Measurements from ENCODE around the gene SLC35C1. TPM values are rescaled to one million over a fixed set of nuclear protein-coding genes. Genes with fewer than 3 reads are reported as not detected.

SLC35C1 gene
- total and polyA plus RNA-seq, 2 of the 13 experiments (the other 11 are each of a cell fraction or from before 2014, with no cell fraction given) = 2.9 to 7.0 TPM

DNA sequence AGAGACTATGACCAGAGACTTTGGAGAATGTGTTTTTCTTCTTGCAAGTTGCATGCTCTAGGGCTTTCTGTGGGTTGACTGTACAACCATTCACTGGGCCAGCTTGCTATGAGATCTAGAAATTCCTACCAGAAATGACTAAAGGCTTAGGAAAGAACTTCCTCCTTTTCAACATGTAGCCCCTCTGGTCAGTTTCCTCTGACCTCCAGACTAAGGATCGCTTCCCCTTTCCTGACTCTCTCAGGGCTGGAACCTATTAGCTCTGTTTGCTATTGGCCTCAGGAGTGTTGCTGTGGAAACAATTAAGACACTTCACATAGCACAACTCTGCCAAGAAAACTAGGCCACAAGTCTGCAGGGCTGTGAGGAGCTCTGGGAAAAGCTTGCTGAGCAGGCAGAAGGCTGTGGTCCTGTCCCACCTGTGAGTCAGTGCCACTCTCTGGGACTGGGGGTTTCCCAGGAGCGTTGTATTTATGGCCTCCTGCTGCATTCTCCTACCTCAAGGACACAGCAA is 53.1 kb downstream of the SLC35C1 start:
- 94% methylated on average over 1 of the region's 2 CpGs for WGBS (ENCODE audit: low lambda C conversion rate)
- Histone ChIP-seq H3K27me3 (ENCODE audit: control insufficient read depth in 1 of 2, insufficient read depth in 2 of 2, low read length in 2 of 2) (no peaks in the 10 kb centered on the region), H3K4me3 (replicated peaks in 1 of 3; ENCODE audit: insufficient read depth in 1 of 3, low read depth in 2 of 3, low read length in 3 of 3) (no peak overlapping the region), H3K4me2 (ENCODE audit: low read depth, low read length) (no peak overlapping the region), H3K9ac (ENCODE audit: insufficient read depth, low read depth, low read length) (no peak overlapping the region), H3K4me1 (ENCODE audit: insufficient read depth, low read length) (no peaks in the 10 kb centered on the region), H3K79me2 (ENCODE audit: insufficient read depth, low read length) (peaks cover 8% of the 10 kb centered on the region), H3K9me3 (ENCODE audit: low read length) (no peaks in the 10 kb centered on the region), H3K36me3 (replicated peaks in 1 of 2; ENCODE audit: control insufficient read depth in 1 of 2, insufficient read depth in 2 of 2, low read length in 2 of 2) (peaks cover 22 to 73% of the 10 kb centered on the region in 2 experiments), H4K20me1 (ENCODE audit: insufficient read depth, low read length) (peaks cover 6% of the 10 kb centered on the region; the same call in 1 of the 2 replicates), H3K27ac (ENCODE audit: extremely low read length, insufficient read depth, low read length) (no peak overlapping the region), H2AFZ (ENCODE audit: low read length) (no peak overlapping the region)
- BruUV-seq (replicated peaks) = no TSS peak
- ChIA-PET CTCF (ENCODE audit: low intra/inter-chr PET ratio, low total read pairs) (no interaction called here), POLR2A (interaction anchor here (1.2 kb wide), 1 partner anchor 11 kb away, joined by 3 read pairs; no protein-coding TSS in a partner anchor)
- ATAC-seq (no peak), FAIRE-seq (no peak), DNase-seq (ENCODE audit: low spot score) (no peak)
- intact Hi-C loops (cut with micrococcal nuclease; ENCODE audit: unreplicated experiment) (no loop called here), in situ Hi-C loops (cut with HindIII; ENCODE audit: extremely low pct_ligation_motif_present, low pct_unique_long_range_greater_than_20kb) (no loop called here)
- TF ChIP-seq ZNF678 (CRISPR knock-in tag; IDR thresholded peaks at IDR 0.05) (no peak), POLR2G (IDR thresholded peaks at IDR 0.05; ENCODE audit: low read depth, low read length) (no peak), RAD21 (CRISPR knock-in tag; IDR thresholded peaks at IDR 0.05) (no peak), ZNF775 (CRISPR knock-in tag; IDR thresholded peaks at IDR 0.05; ENCODE audit: borderline replicate concordance) (no peak), PITX1 (CRISPR knock-in tag; IDR thresholded peaks at IDR 0.05) (no peak), ZBTB7B (CRISPR knock-in tag; IDR thresholded peaks at IDR 0.05) (no peak), ZFP82 (CRISPR knock-in tag; IDR thresholded peaks at IDR 0.05; ENCODE audit: borderline replicate concordance) (no peak), ZNF430 (CRISPR knock-in tag; IDR thresholded peaks at IDR 0.05) (no peak), ZNF781 (CRISPR knock-in tag; IDR thresholded peaks at IDR 0.05; ENCODE audit: borderline replicate concordance, not compliant biosample characterization) (no peak), ZNF468 (CRISPR knock-in tag; IDR thresholded peaks at IDR 0.05) (no peak), SRY (CRISPR knock-in tag; IDR thresholded peaks at IDR 0.05) (no peak)
- TF ChIP-seq, protein P1, sequence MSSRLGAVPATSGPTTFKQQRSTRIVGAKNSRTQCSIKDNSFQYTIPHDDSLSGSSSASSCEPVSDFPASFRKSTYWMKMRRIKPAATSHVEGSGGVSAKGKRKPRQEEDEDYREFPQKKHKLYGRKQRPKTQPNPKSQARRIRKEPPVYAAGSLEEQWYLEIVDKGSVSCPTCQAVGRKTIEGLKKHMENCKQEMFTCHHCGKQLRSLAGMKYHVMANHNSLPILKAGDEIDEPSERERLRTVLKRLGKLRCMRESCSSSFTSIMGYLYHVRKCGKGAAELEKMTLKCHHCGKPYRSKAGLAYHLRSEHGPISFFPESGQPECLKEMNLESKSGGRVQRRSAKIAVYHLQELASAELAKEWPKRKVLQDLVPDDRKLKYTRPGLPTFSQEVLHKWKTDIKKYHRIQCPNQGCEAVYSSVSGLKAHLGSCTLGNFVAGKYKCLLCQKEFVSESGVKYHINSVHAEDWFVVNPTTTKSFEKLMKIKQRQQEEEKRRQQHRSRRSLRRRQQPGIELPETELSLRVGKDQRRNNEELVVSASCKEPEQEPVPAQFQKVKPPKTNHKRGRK (CRISPR knock-in tag; IDR thresholded peaks at IDR 0.05) = no peak
- TF ChIP-seq, protein P2, sequence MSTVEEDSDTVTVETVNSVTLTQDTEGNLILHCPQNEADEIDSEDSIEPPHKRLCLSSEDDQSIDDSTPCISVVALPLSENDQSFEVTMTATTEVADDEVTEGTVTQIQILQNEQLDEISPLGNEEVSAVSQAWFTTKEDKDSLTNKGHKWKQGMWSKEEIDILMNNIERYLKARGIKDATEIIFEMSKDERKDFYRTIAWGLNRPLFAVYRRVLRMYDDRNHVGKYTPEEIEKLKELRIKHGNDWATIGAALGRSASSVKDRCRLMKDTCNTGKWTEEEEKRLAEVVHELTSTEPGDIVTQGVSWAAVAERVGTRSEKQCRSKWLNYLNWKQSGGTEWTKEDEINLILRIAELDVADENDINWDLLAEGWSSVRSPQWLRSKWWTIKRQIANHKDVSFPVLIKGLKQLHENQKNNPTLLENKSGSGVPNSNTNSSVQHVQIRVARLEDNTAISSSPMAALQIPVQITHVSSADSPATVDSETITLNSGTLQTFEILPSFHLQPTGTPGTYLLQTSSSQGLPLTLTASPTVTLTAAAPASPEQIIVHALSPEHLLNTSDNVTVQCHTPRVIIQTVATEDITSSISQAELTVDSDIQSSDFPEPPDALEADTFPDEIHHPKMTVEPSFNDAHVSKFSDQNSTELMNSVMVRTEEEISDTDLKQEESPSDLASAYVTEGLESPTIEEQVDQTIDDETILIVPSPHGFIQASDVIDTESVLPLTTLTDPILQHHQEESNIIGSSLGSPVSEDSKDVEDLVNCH (CRISPR knock-in tag; IDR thresholded peaks at IDR 0.05) = no peak
- TF ChIP-seq, protein P3, sequence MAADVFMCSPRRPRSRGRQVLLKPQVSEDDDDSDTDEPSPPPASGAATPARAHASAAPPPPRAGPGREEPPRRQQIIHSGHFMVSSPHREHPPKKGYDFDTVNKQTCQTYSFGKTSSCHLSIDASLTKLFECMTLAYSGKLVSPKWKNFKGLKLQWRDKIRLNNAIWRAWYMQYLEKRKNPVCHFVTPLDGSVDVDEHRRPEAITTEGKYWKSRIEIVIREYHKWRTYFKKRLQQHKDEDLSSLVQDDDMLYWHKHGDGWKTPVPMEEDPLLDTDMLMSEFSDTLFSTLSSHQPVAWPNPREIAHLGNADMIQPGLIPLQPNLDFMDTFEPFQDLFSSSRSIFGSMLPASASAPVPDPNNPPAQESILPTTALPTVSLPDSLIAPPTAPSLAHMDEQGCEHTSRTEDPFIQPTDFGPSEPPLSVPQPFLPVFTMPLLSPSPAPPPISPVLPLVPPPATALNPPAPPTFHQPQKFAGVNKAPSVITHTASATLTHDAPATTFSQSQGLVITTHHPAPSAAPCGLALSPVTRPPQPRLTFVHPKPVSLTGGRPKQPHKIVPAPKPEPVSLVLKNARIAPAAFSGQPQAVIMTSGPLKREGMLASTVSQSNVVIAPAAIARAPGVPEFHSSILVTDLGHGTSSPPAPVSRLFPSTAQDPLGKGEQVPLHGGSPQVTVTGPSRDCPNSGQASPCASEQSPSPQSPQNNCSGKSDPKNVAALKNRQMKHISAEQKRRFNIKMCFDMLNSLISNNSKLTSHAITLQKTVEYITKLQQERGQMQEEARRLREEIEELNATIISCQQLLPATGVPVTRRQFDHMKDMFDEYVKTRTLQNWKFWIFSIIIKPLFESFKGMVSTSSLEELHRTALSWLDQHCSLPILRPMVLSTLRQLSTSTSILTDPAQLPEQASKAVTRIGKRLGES (CRISPR knock-in tag; IDR thresholded peaks at IDR 0.05; ENCODE audit: borderline replicate concordance) = no peak
- TF ChIP-seq, protein P4, sequence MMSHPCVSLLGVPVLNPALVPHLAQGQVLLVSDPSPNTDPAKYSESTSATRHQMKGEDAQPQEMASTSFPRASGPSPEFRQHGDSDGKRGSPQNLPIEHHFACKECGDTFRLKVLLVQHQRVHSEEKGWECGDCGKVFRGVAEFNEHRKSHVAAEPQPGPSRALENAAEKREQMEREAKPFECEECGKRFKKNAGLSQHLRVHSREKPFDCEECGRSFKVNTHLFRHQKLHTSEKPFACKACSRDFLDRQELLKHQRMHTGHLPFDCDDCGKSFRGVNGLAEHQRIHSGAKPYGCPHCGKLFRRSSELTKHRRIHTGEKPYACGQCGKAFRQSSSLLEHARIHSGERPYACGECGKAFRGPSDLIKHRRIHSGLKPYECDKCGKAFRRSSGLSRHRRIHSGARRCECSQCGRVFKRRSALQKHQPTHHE (CRISPR knock-in tag; IDR thresholded peaks at IDR 0.05; ENCODE audit: borderline replicate concordance) = no peak

Measured in HepG2 (cell line).